ENCODE data around the gene LRRIQ4.

LRRIQ4 gene

DNA sequence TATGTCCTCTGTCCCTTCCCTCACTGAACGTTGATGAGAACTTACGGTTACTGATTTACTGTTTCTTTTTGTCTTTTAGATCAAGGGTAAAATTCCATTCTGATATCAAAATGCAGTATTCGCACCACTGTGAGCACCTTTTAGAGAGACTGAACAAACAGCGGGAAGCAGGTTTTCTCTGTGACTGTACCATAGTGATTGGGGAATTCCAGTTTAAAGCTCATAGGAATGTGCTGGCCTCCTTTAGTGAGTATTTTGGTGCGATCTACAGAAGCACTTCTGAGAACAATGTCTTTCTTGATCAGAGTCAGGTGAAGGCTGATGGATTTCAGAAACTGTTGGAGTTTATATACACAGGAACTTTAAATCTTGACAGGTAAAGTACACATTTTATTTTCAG lies 38.5 kb upstream of the LRRIQ4 start:
- Histone ChIP-seq H3K27ac (ENCODE audit: low read depth, low read length) (peak overlapping the region; percentile 98), H3K4me1 (ENCODE audit: control insufficient read depth in 1 of 2, insufficient read depth in 2 of 2, low read length in 2 of 2) (peaks cover 21 to 25% of the 10 kb centered on the region in 2 donors)

DNA sequence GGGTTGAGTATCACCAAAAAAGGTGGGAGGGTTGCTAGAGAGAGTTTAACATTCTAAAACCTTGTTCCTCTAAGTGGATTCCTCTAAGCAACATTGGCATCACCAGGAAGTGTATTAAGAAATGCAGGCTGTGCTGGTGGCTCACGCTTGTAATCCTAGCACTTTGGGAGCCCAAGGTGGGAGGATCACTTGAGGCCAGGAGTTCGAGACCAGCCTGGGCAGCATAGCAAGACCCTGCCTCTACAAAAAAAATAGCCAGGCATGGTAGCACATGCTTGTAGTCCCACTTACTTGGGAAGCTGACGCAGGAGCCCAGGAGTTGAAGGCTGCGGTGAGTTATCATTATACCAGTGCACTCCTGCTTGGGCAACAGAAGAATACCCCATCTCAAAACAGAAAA lies 34.8 kb upstream of the LRRIQ4 start:
- Histone ChIP-seq H3K36me3 (ENCODE audit: control insufficient read depth in 1 of 2, insufficient read depth in 2 of 2, low read length in 2 of 2) (peaks cover 21 to 57% of the 10 kb centered on the region in 2 donors), H3K27ac (ENCODE audit: low read depth, low read length) (no peak overlapping the region), H3K9ac (ENCODE audit: low read depth in 1 of 2, low read length in 2 of 2) (no peak overlapping the region), H3K4me3 (ENCODE audit: low read depth in 1 of 2, low read length in 2 of 2) (no peak overlapping the region), H3K27me3 (ENCODE audit: control insufficient read depth in 1 of 2, insufficient read depth in 2 of 2, low read length in 2 of 2) (no peaks in the 10 kb centered on the region), H3K4me1 (ENCODE audit: control insufficient read depth in 1 of 2, insufficient read depth in 2 of 2, low read length in 2 of 2) (peaks cover 21 to 25% of the 10 kb centered on the region in 2 donors), H3K9me3 (ENCODE audit: control insufficient read depth in 1 of 2, low read length in 2 of 2) (no peaks in the 10 kb centered on the region)

More for the DNA sequence above, 38.5 kb upstream of the LRRIQ4 start:
- Histone ChIP-seq H3K27me3 (ENCODE audit: control insufficient read depth in 1 of 2, insufficient read depth in 2 of 2, low read length in 2 of 2) (no peaks in the 10 kb centered on the region), H3K4me3 (ENCODE audit: low read depth in 1 of 2, low read length in 2 of 2) (peak overlapping the region; percentile 97), H3K9ac (ENCODE audit: low read depth in 1 of 2, low read length in 2 of 2) (peak overlapping the region; percentile 95 to 100), H3K9me3 (ENCODE audit: control insufficient read depth in 1 of 2, low read length in 2 of 2) (no peaks in the 10 kb centered on the region), H3K36me3 (ENCODE audit: control insufficient read depth in 1 of 2, insufficient read depth in 2 of 2, low read length in 2 of 2) (peaks cover 8 to 30% of the 10 kb centered on the region in 2 donors)

DNA sequence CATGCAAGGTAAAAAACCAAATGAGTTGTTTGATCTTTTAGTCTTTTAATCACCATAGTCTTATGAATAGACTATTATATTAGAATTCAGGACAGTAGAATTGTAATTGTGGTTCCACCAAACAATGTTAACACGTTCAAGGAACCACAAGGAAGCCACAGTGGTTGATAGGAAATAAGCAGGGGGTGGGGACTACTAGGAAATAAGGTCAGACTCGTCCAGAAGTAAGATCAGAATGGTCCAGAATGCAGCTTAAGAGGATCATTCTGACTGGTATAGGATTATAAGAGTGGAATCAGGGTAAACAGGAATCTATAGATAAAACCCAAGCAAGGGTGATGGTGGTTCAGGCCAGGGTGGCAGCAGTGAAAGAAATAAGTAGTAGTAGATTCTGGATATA lies 31.9 kb upstream of the LRRIQ4 start:
- Histone ChIP-seq H3K36me3 (ENCODE audit: control insufficient read depth in 1 of 2, insufficient read depth in 2 of 2, low read length in 2 of 2) (peaks cover 34 to 69% of the 10 kb centered on the region in 2 donors), H3K9me3 (ENCODE audit: control insufficient read depth in 1 of 2, low read length in 2 of 2) (no peaks in the 10 kb centered on the region), H3K27me3 (ENCODE audit: control insufficient read depth in 1 of 2, insufficient read depth in 2 of 2, low read length in 2 of 2) (no peaks in the 10 kb centered on the region), H3K27ac (ENCODE audit: low read depth, low read length) (no peak overlapping the region), H3K4me1 (ENCODE audit: control insufficient read depth in 1 of 2, insufficient read depth in 2 of 2, low read length in 2 of 2) (peaks cover 3 to 4% of the 10 kb centered on the region in 2 donors), H3K9ac (ENCODE audit: low read depth in 1 of 2, low read length in 2 of 2) (no peak overlapping the region), H3K4me3 (ENCODE audit: low read depth in 1 of 2, low read length in 2 of 2) (no peak overlapping the region)

DNA sequence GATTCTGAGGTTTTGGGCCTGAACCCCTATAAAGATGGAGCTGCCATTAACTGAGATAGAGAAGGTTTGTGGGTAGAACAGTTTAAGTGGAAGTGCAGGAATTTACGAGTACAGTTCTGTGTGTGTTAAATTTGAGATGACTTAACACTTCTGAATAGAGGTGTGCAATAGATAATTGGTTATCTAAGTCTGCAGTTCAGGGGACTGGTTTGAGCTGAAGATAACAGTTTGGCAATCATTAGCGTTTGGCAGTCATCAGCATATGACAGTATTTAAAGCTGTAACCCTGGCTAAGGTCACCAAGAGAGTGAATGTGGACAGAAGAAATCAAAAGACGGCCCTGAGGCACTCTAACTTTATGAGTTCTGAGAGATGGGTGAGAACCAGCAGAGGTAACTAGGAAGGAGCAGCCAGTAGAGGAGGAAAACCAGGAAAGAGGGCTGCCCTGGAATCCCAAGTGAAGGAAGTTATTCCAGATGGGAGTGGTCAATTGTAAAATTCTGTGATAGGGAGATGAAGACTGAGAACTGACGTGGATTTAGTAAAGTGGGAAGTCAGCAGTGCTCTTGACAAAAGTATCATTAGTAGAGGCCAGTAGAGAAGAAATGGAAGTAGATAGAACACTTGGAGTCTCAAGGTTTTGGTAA lies 31.3 kb upstream of the LRRIQ4 start:
- Histone ChIP-seq H3K27me3 (ENCODE audit: control insufficient read depth in 1 of 2, insufficient read depth in 2 of 2, low read length in 2 of 2) (no peaks in the 10 kb centered on the region), H3K9me3 (ENCODE audit: control insufficient read depth in 1 of 2, low read length in 2 of 2) (no peaks in the 10 kb centered on the region), H3K36me3 (ENCODE audit: control insufficient read depth in 1 of 2, insufficient read depth in 2 of 2, low read length in 2 of 2) (peaks cover 39 to 67% of the 10 kb centered on the region in 2 donors), H3K4me1 (ENCODE audit: control insufficient read depth in 1 of 2, insufficient read depth in 2 of 2, low read length in 2 of 2) (no peaks in the 10 kb centered on the region), H3K4me3 (ENCODE audit: low read depth in 1 of 2, low read length in 2 of 2) (no peak overlapping the region), H3K9ac (ENCODE audit: low read depth in 1 of 2, low read length in 2 of 2) (no peak overlapping the region), H3K27ac (ENCODE audit: low read depth, low read length) (no peak overlapping the region)

DNA sequence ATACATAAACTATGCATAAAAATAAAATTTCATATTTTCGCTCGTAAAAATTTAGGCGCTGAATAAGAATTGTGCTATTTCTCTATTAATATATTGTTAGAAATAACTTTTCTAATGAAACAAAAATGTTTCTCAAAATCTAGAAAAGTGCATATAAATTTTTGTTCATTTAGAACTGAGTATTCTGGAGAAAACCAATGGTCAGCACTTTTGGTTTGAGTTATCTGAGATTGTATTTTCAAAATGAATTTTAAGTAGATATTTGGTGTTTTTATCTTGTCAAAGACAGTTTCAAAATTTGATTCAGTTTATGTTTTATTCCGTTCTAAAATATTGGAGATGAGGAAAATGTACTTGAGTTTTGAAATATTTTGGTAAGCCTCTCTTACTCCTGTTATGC lies 25.6 kb upstream of the LRRIQ4 start:
- H3K4me3 ChIP-seq (ENCODE audit: low read depth in 1 of 2, low read length in 2 of 2), result no peak overlapping the region
- H3K4me1 ChIP-seq (ENCODE audit: control insufficient read depth in 1 of 2, insufficient read depth in 2 of 2, low read length in 2 of 2), result no peaks in the 10 kb centered on the region
- peaks cover 32 to 39% of the 10 kb centered on the region in 2 donors for H3K36me3 ChIP-seq (ENCODE audit: control insufficient read depth in 1 of 2, insufficient read depth in 2 of 2, low read length in 2 of 2)
- no peaks in the 10 kb centered on the region for H3K9me3 ChIP-seq (ENCODE audit: control insufficient read depth in 1 of 2, low read length in 2 of 2)
- no peak overlapping the region for H3K27ac ChIP-seq (ENCODE audit: low read depth, low read length)
- no peak overlapping the region for H3K9ac ChIP-seq (ENCODE audit: low read depth in 1 of 2, low read length in 2 of 2)
- H3K27me3 ChIP-seq (ENCODE audit: control insufficient read depth in 1 of 2, insufficient read depth in 2 of 2, low read length in 2 of 2), result no peaks in the 10 kb centered on the region

DNA sequence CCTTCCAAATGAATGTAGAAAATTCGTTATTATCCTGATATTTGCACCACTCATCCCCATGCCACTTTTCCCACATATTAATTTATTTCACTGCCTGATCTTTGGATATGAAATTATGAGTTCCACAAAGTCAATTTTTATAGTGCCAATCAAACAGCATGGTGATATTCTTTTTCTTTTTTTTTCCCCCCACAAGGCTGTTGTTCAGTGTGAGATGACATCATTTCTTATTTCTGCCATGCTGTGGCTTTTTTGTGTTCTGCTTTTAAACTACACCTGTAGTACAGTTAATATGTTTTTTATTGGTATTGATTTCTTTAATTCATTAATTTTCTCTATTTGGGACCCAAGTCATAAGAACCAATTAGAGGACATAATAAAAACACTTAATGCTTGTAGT lies 24.9 kb upstream of the LRRIQ4 start:
- H3K36me3 ChIP-seq (ENCODE audit: control insufficient read depth in 1 of 2, insufficient read depth in 2 of 2, low read length in 2 of 2), result peaks cover 32 to 38% of the 10 kb centered on the region in 2 donors
- H3K27ac ChIP-seq (ENCODE audit: low read depth, low read length), result no peak overlapping the region

DNA sequence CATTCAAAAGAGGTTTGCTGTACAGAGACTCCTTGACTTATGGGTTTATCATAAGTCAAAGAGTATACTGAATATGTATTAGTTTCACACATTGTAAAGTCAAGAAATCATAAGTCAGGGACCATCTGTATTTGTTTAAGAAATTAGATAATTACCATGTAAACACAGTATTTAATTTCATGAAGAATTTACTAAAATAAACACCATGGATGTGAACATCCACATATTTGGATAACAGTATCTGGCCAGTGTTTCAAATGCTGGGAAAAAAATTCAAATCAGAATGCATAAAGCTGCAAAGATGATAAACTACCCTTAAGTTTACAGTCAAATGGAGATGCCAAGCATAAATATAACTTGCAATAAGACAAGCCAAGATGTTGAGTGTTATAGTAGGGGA lies 22.5 kb upstream of the LRRIQ4 start:
- H3K9ac ChIP-seq (ENCODE audit: low read depth in 1 of 2, low read length in 2 of 2), result no peak overlapping the region
- H3K36me3 ChIP-seq (ENCODE audit: control insufficient read depth in 1 of 2, insufficient read depth in 2 of 2, low read length in 2 of 2), result peaks cover 20 to 24% of the 10 kb centered on the region in 2 donors
- no peaks in the 10 kb centered on the region for H3K27me3 ChIP-seq (ENCODE audit: control insufficient read depth in 1 of 2, insufficient read depth in 2 of 2, low read length in 2 of 2)
- H3K4me1 ChIP-seq (ENCODE audit: control insufficient read depth in 1 of 2, insufficient read depth in 2 of 2, low read length in 2 of 2), result no peaks in the 10 kb centered on the region
- H3K9me3 ChIP-seq (ENCODE audit: control insufficient read depth in 1 of 2, low read length in 2 of 2), result no peaks in the 10 kb centered on the region
- no peak overlapping the region for H3K4me3 ChIP-seq (ENCODE audit: low read depth in 1 of 2, low read length in 2 of 2)
- no peak overlapping the region for H3K27ac ChIP-seq (ENCODE audit: low read depth, low read length)

More for the DNA sequence above, 24.9 kb upstream of the LRRIQ4 start:
- H3K9me3 ChIP-seq (ENCODE audit: control insufficient read depth in 1 of 2, low read length in 2 of 2), result no peaks in the 10 kb centered on the region
- no peaks in the 10 kb centered on the region for H3K27me3 ChIP-seq (ENCODE audit: control insufficient read depth in 1 of 2, insufficient read depth in 2 of 2, low read length in 2 of 2)
- no peaks in the 10 kb centered on the region for H3K4me1 ChIP-seq (ENCODE audit: control insufficient read depth in 1 of 2, insufficient read depth in 2 of 2, low read length in 2 of 2)
- H3K9ac ChIP-seq (ENCODE audit: low read depth in 1 of 2, low read length in 2 of 2), result no peak overlapping the region
- H3K4me3 ChIP-seq (ENCODE audit: low read depth in 1 of 2, low read length in 2 of 2), result no peak overlapping the region

DNA sequence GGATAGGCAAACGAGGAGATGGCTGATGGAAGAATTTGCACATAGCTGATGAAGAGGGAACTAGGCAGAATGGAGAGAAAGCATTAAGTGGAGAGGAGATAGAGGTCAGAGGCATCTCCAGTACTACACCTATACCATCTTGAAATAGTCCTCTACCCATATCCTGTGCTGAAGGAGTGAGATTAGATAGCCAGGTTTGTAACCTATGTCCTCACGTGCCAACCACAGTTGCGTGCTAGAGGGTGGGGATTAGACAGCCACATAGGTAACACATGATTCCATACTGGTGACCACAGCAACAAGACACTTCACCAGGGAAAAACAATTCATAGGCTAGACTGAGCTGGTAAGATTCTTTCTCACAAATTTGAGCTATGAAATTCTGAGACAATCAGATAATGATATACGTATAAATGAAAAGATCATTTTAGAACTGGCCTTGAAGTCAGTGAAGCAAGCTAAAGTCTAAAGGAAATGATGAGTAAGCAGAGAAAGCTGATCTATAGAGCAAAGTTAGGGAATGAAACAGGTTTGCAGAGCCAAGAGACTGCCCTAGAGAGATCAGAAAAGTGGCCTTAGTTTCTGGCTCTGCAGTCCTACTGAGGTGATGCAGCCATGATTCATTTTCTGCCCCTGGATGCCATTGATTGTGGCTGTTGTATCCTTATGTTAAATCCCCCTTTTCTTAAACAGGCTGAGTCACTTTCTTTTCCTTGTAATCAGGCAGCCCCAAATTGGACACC lies 21.8 kb upstream of the LRRIQ4 start:
- Histone ChIP-seq H3K9ac (ENCODE audit: low read depth in 1 of 2, low read length in 2 of 2) (no peak overlapping the region), H3K4me1 (ENCODE audit: control insufficient read depth in 1 of 2, insufficient read depth in 2 of 2, low read length in 2 of 2) (no peaks in the 10 kb centered on the region), H3K4me3 (ENCODE audit: low read depth in 1 of 2, low read length in 2 of 2) (no peak overlapping the region), H3K27me3 (ENCODE audit: control insufficient read depth in 1 of 2, insufficient read depth in 2 of 2, low read length in 2 of 2) (no peaks in the 10 kb centered on the region), H3K36me3 (ENCODE audit: control insufficient read depth in 1 of 2, insufficient read depth in 2 of 2, low read length in 2 of 2) (peaks cover 14 to 20% of the 10 kb centered on the region in 2 donors), H3K27ac (ENCODE audit: low read depth, low read length) (no peak overlapping the region), H3K9me3 (ENCODE audit: control insufficient read depth in 1 of 2, low read length in 2 of 2) (no peaks in the 10 kb centered on the region)

DNA sequence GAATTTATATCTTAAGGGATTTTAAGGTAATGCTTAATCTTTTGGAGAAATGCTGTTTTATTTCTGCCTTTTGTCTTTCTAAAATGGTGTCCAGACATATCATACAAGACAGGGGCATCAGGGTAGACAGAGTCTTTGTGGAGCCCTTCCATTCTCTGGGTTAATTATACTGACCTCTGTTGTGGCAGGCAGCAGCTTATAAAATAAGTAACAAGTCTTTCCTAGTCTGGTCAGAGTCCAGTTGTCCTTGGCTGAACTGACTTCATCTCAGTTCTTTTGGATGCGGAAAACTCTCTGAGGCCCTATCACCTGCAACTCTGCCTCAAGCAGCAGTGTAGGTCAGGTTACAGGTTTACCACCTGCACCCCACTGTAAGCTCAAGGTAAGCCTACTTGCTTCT lies 20.3 kb upstream of the LRRIQ4 start:
- H3K9me3 ChIP-seq (ENCODE audit: control insufficient read depth in 1 of 2, low read length in 2 of 2), result no peaks in the 10 kb centered on the region
- peaks cover 4 to 11% of the 10 kb centered on the region in 2 donors for H3K36me3 ChIP-seq (ENCODE audit: control insufficient read depth in 1 of 2, insufficient read depth in 2 of 2, low read length in 2 of 2)
- H3K9ac ChIP-seq (ENCODE audit: low read depth in 1 of 2, low read length in 2 of 2), result no peak overlapping the region
- no peaks in the 10 kb centered on the region for H3K27me3 ChIP-seq (ENCODE audit: control insufficient read depth in 1 of 2, insufficient read depth in 2 of 2, low read length in 2 of 2)
- no peaks in the 10 kb centered on the region for H3K4me1 ChIP-seq (ENCODE audit: control insufficient read depth in 1 of 2, insufficient read depth in 2 of 2, low read length in 2 of 2)
- no peak overlapping the region for H3K27ac ChIP-seq (ENCODE audit: low read depth, low read length)
- H3K4me3 ChIP-seq (ENCODE audit: low read depth in 1 of 2, low read length in 2 of 2), result no peak overlapping the region

DNA sequence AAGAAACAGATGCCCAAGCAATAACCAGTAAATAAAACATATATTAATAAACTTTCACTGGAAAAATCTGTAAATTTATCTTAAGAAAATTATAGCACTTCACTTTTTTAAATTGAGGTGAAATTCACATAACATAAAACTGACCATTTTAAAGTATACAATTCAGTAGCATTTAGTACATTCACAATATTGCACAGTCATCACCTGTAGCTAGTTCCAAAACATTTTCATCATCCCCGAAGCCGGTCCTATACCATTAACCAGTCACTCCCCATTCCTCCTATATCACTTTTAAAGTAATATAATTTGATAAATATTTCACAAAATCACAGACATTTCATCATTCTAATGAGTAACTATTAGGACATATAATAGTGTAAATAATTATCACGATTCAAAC lies 8.0 kb upstream of the LRRIQ4 start:
- H3K4me3 ChIP-seq (ENCODE audit: low read depth in 1 of 2, low read length in 2 of 2), result no peak overlapping the region
- no peak overlapping the region for H3K27ac ChIP-seq (ENCODE audit: low read depth, low read length)

More for the DNA sequence above, 8.0 kb upstream of the LRRIQ4 start:
- no peaks in the 10 kb centered on the region for H3K4me1 ChIP-seq (ENCODE audit: control insufficient read depth in 1 of 2, insufficient read depth in 2 of 2, low read length in 2 of 2)
- peaks cover 0 to 2% of the 10 kb centered on the region in 2 donors for H3K36me3 ChIP-seq (ENCODE audit: control insufficient read depth in 1 of 2, insufficient read depth in 2 of 2, low read length in 2 of 2)
- no peak overlapping the region for H3K9ac ChIP-seq (ENCODE audit: low read depth in 1 of 2, low read length in 2 of 2)
- no peaks in the 10 kb centered on the region for H3K9me3 ChIP-seq (ENCODE audit: control insufficient read depth in 1 of 2, low read length in 2 of 2)
- no peaks in the 10 kb centered on the region for H3K27me3 ChIP-seq (ENCODE audit: control insufficient read depth in 1 of 2, insufficient read depth in 2 of 2, low read length in 2 of 2)

Data from duodenal mucosa (tissue), 2 donors.